Neural cell (in vitro differentiated cells): ENCODE results near the gene GBP2. TPM values are rescaled to one million over a fixed set of nuclear protein-coding genes. Genes with fewer than 3 reads are reported as not detected.

Source experiments
- H2AFZ ChIP-seq: fragments of 200-600, 300-800 bp; sonication (generic), shearing (Covaris generic); 2 replicates; pipeline ENCODE4 v1.6.0; 2014; ENCODE audit warnings: low read depth, mild to moderate bottlenecking, antibody characterized with exemption, low read length, moderate library complexity
- H3F3A ChIP-seq: fragments of 200-600 bp; shearing (Covaris generic); 2 replicates; pipeline ENCODE4 v1.6.1; 2016; ENCODE audit warnings: mild to moderate bottlenecking, moderate library complexity, mixed read lengths, antibody characterized with exemption, low read length; ENCODE audit not compliant: insufficient read depth, poor library complexity, severe bottlenecking
- H3K27ac ChIP-seq: fragments of 200-600, 300-800 bp; sonication (generic), shearing (Covaris generic); 2 replicates; pipeline ENCODE4 v1.5.1; 2014; ENCODE audit warnings: mild to moderate bottlenecking, low read length, moderate library complexity
- H3K27me3 ChIP-seq: fragments of 300-800, 200-600 bp; sonication (generic), shearing (Covaris generic); 2 replicates; pipeline ENCODE4 v1.6.0; 2014; ENCODE audit warnings: mild to moderate bottlenecking, low read depth, low read length, moderate library complexity; ENCODE audit not compliant: insufficient read depth
- H3K36me3 ChIP-seq: fragments of 300-800, 200-600 bp; sonication (generic), shearing (Covaris generic); 2 replicates; pipeline ENCODE4 v1.5.1; 2014; ENCODE audit warnings: mild to moderate bottlenecking, antibody characterized with exemption, low read length, moderate library complexity; ENCODE audit not compliant: insufficient read depth
- H3K4me2 ChIP-seq: fragments of 300-800, 200-600 bp; sonication (generic), shearing (Covaris generic); 2 replicates; pipeline ENCODE4 v1.6.0; 2014; ENCODE audit warnings: mild to moderate bottlenecking, low read length
- H3K4me3 ChIP-seq: fragments of 300-800, 200-600 bp; sonication (generic), shearing (Covaris generic); 2 replicates; pipeline ENCODE4 v1.5.1; 2014; ENCODE audit warnings: mild to moderate bottlenecking, low read length, moderate library complexity
- H3K79me2 ChIP-seq: fragments of 200-600 bp; shearing (Covaris generic); replicated peaks from 2 replicates; pipeline ENCODE4 v1.6.0; 2014; ENCODE audit warnings: mild to moderate bottlenecking, low read length, moderate library complexity; ENCODE audit not compliant: insufficient read depth
- H3K9ac ChIP-seq: fragments of 300-800, 200-600 bp; sonication (generic), shearing (Covaris generic); 2 replicates; pipeline ENCODE4 v1.6.1; 2016; ENCODE audit warnings: mild to moderate bottlenecking, low read length, mixed read lengths
- H3K9me2 ChIP-seq: fragments of 200-600 bp; shearing (Covaris generic); 2 replicates; pipeline ENCODE4 v1.6.1; 2016; ENCODE audit warnings: mild to moderate bottlenecking, low read length, mixed read lengths; ENCODE audit not compliant: insufficient read depth
- H3K9me3 ChIP-seq: fragments of 200-600, 300-800 bp; sonication (generic), shearing (Covaris generic); 2 replicates; pipeline ENCODE4 v1.6.1; 2016; ENCODE audit warnings: mild to moderate bottlenecking, mixed run types, low read length, moderate library complexity, mixed read lengths
- H4K20me1 ChIP-seq: fragments of 200-600 bp; shearing (Covaris generic); 2 replicates; pipeline ENCODE4 v1.6.1; 2016; ENCODE audit warnings: mild to moderate bottlenecking, mixed run types; ENCODE audit not compliant: insufficient read depth
- EP300 ChIP-seq: fragments of 450-650 bp; conservative IDR thresholded peaks from 2 replicates; pipeline ENCODE4 v1.6.1; 2014; ENCODE audit warnings: antibody characterized with exemption, mild to moderate bottlenecking, moderate library complexity; ENCODE audit not compliant: poor library complexity, severe bottlenecking
- EZH2 ChIP-seq: fragments of 200-600, 300-800 bp; shearing (Covaris generic), sonication (generic); IDR thresholded peaks from 2 replicates; pipeline ENCODE4 v1.6.1; 2014; ENCODE audit warnings: antibody characterized with exemption, low read length, borderline replicate concordance, mild to moderate bottlenecking; ENCODE audit not compliant: insufficient read depth, poor library complexity, severe bottlenecking
- MXI1 ChIP-seq: fragments of 450-650 bp; conservative IDR thresholded peaks from 2 replicates; pipeline ENCODE4 v1.6.1; 2014; ENCODE audit warnings: antibody characterized with exemption, mild to moderate bottlenecking; ENCODE audit not compliant: poor library complexity, severe bottlenecking
- POLR2AphosphoS5 ChIP-seq: IDR thresholded peaks from 2 replicates; pipeline ENCODE4 v1.6.1; 2012
- RAD21 ChIP-seq: fragments of 450-650 bp; conservative IDR thresholded peaks from 2 replicates; pipeline ENCODE4 v1.6.1; 2014; ENCODE audit warnings: antibody characterized with exemption, mild to moderate bottlenecking, moderate library complexity
- SMC3 ChIP-seq: fragments of 450-650 bp; conservative IDR thresholded peaks from 2 replicates; pipeline ENCODE4 v1.6.1; 2014; ENCODE audit warnings: antibody characterized with exemption, mild to moderate bottlenecking, moderate library complexity; ENCODE audit not compliant: poor library complexity
- TAF1 ChIP-seq: IDR thresholded peaks from 2 replicates; pipeline ENCODE4 v1.6.1; 2012; ENCODE audit warnings: low read depth
- polyA plus RNA-seq: library from polyadenylated mRNA; depleted of rRNA; stranded (reverse); fragments of >200 nt; gene quantifications from 2 replicates; pipeline ENCODE4 v1.2.3, GENCODE V29; 2014
- TF ChIP-seq, protein P1 (sequence below): fragments of 450-650 bp; IDR thresholded peaks from 2 replicates; pipeline ENCODE4 v1.5.1; 2014; ENCODE audit warnings: antibody characterized with exemption, mild to moderate bottlenecking, moderate library complexity; ENCODE audit not compliant: poor library complexity, severe bottlenecking
- TF ChIP-seq, protein P2 (sequence below): IDR thresholded peaks from 2 replicates; pipeline ENCODE4 v1.6.1; 2012; ENCODE audit warnings: borderline replicate concordance

Gene GBP2
- polyA plus RNA-seq, 1 donor from 2014 or later: not detected

DNA sequence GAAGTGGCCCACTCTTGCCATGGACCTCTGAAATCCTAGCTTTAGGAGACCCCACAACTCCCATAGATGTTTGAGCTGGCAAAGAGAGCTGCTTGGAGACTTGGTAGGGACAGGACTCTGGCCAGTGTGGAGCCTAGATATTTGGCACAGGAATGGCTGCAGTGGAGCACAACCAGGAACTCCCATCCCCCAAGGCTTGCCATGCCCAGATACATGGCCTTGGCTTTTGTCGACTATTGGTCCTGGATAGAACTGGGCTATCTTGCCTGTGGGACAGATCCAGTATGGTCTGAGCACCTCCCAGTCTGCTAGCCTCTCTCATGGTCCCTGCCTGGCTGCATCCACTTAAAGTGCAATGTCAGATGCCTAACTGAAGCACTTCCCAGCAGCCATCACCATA lies 7.8 kb upstream of the GBP2 start:
- TF ChIP-seq RAD21: no peak
- TF ChIP-seq EP300: no peak
- TF ChIP-seq, protein P1, sequence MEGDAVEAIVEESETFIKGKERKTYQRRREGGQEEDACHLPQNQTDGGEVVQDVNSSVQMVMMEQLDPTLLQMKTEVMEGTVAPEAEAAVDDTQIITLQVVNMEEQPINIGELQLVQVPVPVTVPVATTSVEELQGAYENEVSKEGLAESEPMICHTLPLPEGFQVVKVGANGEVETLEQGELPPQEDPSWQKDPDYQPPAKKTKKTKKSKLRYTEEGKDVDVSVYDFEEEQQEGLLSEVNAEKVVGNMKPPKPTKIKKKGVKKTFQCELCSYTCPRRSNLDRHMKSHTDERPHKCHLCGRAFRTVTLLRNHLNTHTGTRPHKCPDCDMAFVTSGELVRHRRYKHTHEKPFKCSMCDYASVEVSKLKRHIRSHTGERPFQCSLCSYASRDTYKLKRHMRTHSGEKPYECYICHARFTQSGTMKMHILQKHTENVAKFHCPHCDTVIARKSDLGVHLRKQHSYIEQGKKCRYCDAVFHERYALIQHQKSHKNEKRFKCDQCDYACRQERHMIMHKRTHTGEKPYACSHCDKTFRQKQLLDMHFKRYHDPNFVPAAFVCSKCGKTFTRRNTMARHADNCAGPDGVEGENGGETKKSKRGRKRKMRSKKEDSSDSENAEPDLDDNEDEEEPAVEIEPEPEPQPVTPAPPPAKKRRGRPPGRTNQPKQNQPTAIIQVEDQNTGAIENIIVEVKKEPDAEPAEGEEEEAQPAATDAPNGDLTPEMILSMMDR: no peak
- no peak for TF ChIP-seq POLR2AphosphoS5
- TF ChIP-seq, protein P2, sequence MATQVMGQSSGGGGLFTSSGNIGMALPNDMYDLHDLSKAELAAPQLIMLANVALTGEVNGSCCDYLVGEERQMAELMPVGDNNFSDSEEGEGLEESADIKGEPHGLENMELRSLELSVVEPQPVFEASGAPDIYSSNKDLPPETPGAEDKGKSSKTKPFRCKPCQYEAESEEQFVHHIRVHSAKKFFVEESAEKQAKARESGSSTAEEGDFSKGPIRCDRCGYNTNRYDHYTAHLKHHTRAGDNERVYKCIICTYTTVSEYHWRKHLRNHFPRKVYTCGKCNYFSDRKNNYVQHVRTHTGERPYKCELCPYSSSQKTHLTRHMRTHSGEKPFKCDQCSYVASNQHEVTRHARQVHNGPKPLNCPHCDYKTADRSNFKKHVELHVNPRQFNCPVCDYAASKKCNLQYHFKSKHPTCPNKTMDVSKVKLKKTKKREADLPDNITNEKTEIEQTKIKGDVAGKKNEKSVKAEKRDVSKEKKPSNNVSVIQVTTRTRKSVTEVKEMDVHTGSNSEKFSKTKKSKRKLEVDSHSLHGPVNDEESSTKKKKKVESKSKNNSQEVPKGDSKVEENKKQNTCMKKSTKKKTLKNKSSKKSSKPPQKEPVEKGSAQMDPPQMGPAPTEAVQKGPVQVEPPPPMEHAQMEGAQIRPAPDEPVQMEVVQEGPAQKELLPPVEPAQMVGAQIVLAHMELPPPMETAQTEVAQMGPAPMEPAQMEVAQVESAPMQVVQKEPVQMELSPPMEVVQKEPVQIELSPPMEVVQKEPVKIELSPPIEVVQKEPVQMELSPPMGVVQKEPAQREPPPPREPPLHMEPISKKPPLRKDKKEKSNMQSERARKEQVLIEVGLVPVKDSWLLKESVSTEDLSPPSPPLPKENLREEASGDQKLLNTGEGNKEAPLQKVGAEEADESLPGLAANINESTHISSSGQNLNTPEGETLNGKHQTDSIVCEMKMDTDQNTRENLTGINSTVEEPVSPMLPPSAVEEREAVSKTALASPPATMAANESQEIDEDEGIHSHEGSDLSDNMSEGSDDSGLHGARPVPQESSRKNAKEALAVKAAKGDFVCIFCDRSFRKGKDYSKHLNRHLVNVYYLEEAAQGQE: no peak
- no peak for TF ChIP-seq MXI1
- no peak for TF ChIP-seq EZH2
- no peak overlapping the region for H3K27ac ChIP-seq
- H3K9me3 ChIP-seq: no peaks in the 10 kb centered on the region
- no peaks in the 10 kb centered on the region for H3K79me2 ChIP-seq
- H2AFZ ChIP-seq: no peak overlapping the region
- no peaks in the 10 kb centered on the region for H3K36me3 ChIP-seq
- H3K27me3 ChIP-seq: no peaks in the 10 kb centered on the region
- no peaks in the 10 kb centered on the region for H3F3A ChIP-seq
- H4K20me1 ChIP-seq: no peaks in the 10 kb centered on the region
- H3K4me3 ChIP-seq: no peak overlapping the region
- no peak overlapping the region for H3K9ac ChIP-seq
- no peaks in the 10 kb centered on the region for H3K9me2 ChIP-seq
- no peak overlapping the region for H3K4me2 ChIP-seq

DNA sequence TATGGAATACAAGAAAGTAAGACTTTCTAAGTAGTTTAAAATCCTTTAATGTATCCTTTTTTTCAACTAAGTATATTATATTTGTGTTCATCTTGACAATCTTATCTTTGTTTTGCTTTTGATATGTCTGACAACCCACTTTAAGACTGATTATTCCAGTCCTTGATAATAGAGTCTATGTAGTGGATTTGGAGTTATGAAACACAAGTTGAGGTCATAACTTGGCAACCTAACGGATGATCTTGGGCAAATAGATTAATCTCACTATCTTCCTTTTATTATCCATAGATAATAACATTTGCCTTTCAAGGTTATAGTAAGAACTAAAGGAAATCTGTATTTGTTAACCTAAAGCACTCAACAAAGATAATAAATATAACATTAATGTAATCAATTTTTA lies 4.8 kb upstream of the GBP2 start:
- no peak overlapping the region for H3K27ac ChIP-seq
- H3K9me2 ChIP-seq: no peaks in the 10 kb centered on the region
- TF ChIP-seq, protein P1: no peak
- TF ChIP-seq TAF1 (no peak), POLR2AphosphoS5 (no peak), MXI1 (no peak), RAD21 (no peak), EP300 (no peak), EZH2 (no peak), SMC3 (no peak)
- TF ChIP-seq, protein P2: no peak
- no peak overlapping the region for H3K4me2 ChIP-seq
- no peaks in the 10 kb centered on the region for H4K20me1 ChIP-seq
- H3K9ac ChIP-seq: no peak overlapping the region
- H3K27me3 ChIP-seq: no peaks in the 10 kb centered on the region
- no peaks in the 10 kb centered on the region for H3K79me2 ChIP-seq
- H3K36me3 ChIP-seq: no peaks in the 10 kb centered on the region
- H3F3A ChIP-seq: no peaks in the 10 kb centered on the region
- H2AFZ ChIP-seq: no peak overlapping the region
- H3K9me3 ChIP-seq: no peaks in the 10 kb centered on the region
- no peak overlapping the region for H3K4me3 ChIP-seq
